HepG2 (cell line): ENCODE data around the gene PRMT5. TPM values are rescaled to one million over a fixed set of nuclear protein-coding genes. Genes with fewer than 3 reads are reported as not detected.

Experiments
- NCOA1 ChIP-seq: sonication (generic); formaldehyde crosslinking; IDR thresholded peaks from 2 replicates; pipeline ENCODE4 v1.9.0; 2021; ENCODE audit warnings: missing genetic modification reagents
- PITX1 ChIP-seq: sonication (generic); formaldehyde crosslinking; IDR thresholded peaks from 2 replicates; pipeline ENCODE4 v1.5.1; 2020; ENCODE audit warnings: mild to moderate bottlenecking, missing genetic modification reagents
- RBM39 ChIP-seq: fragments of 200-400 bp; formaldehyde crosslinking; IDR thresholded peaks from one replicate; pipeline ENCODE4 v1.6.1; 2018; ENCODE audit warnings: antibody characterized with exemption, mild to moderate bottlenecking, low read depth, low read length; ENCODE audit not compliant: poor library complexity, severe bottlenecking
- SOX5 ChIP-seq: IDR thresholded peaks from 2 replicates; pipeline ENCODE4 v1.6.1; 2016; ENCODE audit warnings: borderline replicate concordance
- ZMYM2 ChIP-seq: sonication (generic); formaldehyde crosslinking; IDR thresholded peaks from 2 replicates; pipeline ENCODE4 v1.8.0; 2022; ENCODE audit warnings: mild to moderate bottlenecking, missing genetic modification reagents
- ZNF292 ChIP-seq: sonication (generic); formaldehyde crosslinking; IDR thresholded peaks from 2 replicates; pipeline ENCODE4 v1.8.1; 2022; ENCODE audit warnings: mild to moderate bottlenecking, low read depth, missing genetic modification reagents, borderline replicate concordance
- ZNF329 ChIP-seq: sonication (generic); formaldehyde crosslinking; IDR thresholded peaks from 2 replicates; pipeline ENCODE4 v1.9.0; 2021; ENCODE audit warnings: low read depth, mild to moderate bottlenecking, missing genetic modification reagents
- ZNF431 ChIP-seq: sonication (generic); formaldehyde crosslinking; IDR thresholded peaks from 2 replicates; pipeline ENCODE4 v1.9.0; 2022; ENCODE audit warnings: missing genetic modification reagents, low read depth, mild to moderate bottlenecking, borderline replicate concordance
- ZNF484 ChIP-seq: sonication (generic); formaldehyde crosslinking; IDR thresholded peaks from 2 replicates; pipeline ENCODE4 v1.5.1; 2020; ENCODE audit warnings: mild to moderate bottlenecking, low read depth, missing genetic modification reagents, borderline replicate concordance
- ZNF747 ChIP-seq: sonication (generic); formaldehyde crosslinking; IDR thresholded peaks from 2 replicates; pipeline ENCODE4 v1.8.1; 2023; ENCODE audit warnings: missing genetic modification reagents, mild to moderate bottlenecking, borderline replicate concordance
- polyA plus RNA-seq, 8 experiments: library from polyadenylated mRNA; depleted of rRNA in 3 of 8; stranded (reverse) in 7 of 8; unstranded in 1 of 8; fragments of >200 nt; fragmentation: Illumina TruSeq in 4 of 8; extraction: Trizol in 4 of 8; gene quantifications; 2 replicates each; pipeline versions ENCODE4 v1.2.1 to v1.2.3, GENCODE V29; 2011 to 2016; ENCODE audit warnings: low read depth in 4 of 8, missing spikeins in 1 of 8, mixed read lengths in 1 of 8; ENCODE audit not compliant: insufficient read depth in 1 of 8
- total RNA-seq, 5 experiments: library from RNA; depleted of rRNA; stranded (reverse); fragments of >200 nt; fragmentation: Illumina TruSeq; extraction: Trizol; gene quantifications; 2 replicates each; pipeline ENCODE4 v1.2.3, GENCODE V29; 2016; ENCODE audit warnings: low read depth in 1 of 5
- TF ChIP-seq, protein P1 (sequence below): sonication (generic); formaldehyde crosslinking; IDR thresholded peaks from one replicate; pipeline ENCODE4 v1.5.1; 2020; ENCODE audit warnings: mild to moderate bottlenecking, missing genetic modification reagents; ENCODE audit errors: not compliant biosample characterization
- TF ChIP-seq, protein P2 (sequence below): sonication (generic); formaldehyde crosslinking; IDR thresholded peaks from 2 replicates; pipeline ENCODE4 v1.5.1; 2020; ENCODE audit warnings: missing genetic modification reagents, mild to moderate bottlenecking, borderline replicate concordance
- TF ChIP-seq, protein P3 (sequence below): sonication (generic); formaldehyde crosslinking; IDR thresholded peaks from 2 replicates; pipeline ENCODE4 v1.8.1; 2022; ENCODE audit warnings: low read depth, mild to moderate bottlenecking, missing genetic modification reagents

Gene PRMT5
- total and polyA plus RNA-seq, 2 of the 13 experiments (the other 11 are each of a cell fraction or from before 2014, with no cell fraction given) = 210 to 354 TPM

DNA sequence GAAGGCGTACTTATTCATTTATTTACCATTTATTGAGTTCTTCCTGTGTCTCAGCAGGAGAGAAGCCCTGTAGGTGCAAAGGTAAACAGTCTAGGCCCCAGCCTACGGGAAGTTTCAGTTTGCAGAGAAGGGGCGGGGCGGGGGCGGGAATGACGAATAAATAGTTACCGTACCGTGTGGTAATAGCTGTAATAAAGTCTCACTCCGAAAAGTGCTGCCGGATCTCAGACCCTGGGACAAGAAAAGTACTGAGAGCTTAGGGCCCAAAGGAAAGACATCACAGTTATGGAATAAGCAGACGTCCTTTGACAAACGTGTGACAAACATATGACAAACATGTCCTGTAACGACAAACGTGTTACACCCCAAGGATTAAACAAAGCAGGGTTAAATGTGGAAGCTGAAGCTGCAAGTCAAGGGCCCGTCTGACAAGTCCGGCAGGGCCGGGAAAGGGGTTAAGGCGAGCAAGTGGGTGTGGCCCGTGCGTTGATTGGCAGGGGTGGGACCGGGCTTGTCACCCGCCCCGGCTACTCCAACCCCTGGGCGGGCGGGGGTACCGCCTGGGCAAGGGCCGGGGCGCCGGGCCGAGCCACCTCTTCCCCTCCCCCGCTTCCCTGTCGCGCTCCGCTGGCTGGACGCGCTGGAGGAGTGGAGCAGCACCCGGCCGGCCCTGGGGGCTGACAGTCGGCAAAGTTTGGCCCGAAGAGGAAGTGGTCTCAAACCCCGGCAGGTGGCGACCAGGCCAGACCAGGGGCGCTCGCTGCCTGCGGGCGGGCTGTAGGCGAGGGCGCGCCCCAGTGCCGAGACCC is 57.7 kb downstream of the PRMT5 start, which contains the start of gene LRP10 (continued):
- TF ChIP-seq, protein P1, sequence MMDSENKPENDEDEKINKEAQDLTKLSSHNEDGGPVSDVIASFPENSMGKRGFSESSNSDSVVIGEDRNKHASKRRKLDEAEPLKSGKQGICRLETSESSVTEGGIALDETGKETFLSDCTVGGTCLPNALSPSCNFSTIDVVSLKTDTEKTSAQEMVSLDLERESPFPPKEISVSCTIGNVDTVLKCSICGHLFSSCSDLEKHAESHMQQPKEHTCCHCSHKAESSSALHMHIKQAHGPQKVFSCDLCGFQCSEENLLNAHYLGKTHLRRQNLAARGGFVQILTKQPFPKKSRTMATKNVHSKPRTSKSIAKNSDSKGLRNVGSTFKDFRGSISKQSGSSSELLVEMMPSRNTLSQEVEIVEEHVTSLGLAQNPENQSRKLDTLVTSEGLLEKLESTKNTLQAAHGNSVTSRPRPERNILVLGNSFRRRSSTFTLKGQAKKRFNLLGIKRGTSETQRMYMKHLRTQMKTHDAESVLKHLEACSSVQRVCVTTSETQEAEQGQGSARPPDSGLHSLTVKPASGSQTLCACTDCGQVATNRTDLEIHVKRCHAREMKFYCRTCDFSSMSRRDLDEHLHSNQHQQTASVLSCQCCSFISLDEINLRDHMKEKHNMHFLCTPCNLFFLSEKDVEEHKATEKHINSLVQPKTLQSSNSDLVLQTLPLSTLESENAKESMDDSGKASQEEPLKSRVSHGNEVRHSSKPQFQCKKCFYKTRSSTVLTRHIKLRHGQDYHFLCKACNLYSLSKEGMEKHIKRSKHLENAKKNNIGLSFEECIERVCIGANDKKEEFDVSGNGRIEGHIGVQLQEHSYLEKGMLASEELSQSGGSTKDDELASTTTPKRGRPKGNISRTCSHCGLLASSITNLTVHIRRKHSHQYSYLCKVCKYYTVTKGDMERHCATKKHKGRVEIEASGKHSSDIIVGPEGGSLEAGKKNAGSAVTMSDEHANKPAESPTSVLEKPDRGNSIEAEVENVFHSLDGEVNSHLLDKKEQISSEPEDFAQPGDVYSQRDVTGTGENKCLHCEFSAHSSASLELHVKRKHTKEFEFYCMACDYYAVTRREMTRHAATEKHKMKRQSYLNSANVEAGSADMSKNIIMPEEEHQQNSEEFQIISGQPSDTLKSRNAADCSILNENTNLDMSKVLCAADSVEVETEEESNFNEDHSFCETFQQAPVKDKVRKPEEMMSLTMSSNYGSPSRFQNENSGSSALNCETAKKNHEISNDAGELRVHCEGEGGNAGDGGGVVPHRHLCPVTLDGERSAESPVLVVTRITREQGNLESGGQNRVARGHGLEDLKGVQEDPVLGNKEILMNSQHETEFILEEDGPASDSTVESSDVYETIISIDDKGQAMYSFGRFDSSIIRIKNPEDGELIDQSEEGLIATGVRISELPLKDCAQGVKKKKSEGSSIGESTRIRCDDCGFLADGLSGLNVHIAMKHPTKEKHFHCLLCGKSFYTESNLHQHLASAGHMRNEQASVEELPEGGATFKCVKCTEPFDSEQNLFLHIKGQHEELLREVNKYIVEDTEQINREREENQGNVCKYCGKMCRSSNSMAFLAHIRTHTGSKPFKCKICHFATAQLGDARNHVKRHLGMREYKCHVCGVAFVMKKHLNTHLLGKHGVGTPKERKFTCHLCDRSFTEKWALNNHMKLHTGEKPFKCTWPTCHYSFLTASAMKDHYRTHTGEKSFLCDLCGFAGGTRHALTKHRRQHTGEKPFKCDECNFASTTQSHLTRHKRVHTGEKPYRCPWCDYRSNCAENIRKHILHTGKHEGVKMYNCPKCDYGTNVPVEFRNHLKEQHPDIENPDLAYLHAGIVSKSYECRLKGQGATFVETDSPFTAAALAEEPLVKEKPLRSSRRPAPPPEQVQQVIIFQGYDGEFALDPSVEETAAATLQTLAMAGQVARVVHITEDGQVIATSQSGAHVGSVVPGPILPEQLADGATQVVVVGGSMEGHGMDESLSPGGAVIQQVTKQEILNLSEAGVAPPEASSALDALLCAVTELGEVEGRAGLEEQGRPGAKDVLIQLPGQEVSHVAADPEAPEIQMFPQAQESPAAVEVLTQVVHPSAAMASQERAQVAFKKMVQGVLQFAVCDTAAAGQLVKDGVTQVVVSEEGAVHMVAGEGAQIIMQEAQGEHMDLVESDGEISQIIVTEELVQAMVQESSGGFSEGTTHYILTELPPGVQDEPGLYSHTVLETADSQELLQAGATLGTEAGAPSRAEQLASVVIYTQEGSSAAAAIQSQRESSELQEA (CRISPR knock-in tag) = peak; percentile 99
- TF ChIP-seq, protein P2, sequence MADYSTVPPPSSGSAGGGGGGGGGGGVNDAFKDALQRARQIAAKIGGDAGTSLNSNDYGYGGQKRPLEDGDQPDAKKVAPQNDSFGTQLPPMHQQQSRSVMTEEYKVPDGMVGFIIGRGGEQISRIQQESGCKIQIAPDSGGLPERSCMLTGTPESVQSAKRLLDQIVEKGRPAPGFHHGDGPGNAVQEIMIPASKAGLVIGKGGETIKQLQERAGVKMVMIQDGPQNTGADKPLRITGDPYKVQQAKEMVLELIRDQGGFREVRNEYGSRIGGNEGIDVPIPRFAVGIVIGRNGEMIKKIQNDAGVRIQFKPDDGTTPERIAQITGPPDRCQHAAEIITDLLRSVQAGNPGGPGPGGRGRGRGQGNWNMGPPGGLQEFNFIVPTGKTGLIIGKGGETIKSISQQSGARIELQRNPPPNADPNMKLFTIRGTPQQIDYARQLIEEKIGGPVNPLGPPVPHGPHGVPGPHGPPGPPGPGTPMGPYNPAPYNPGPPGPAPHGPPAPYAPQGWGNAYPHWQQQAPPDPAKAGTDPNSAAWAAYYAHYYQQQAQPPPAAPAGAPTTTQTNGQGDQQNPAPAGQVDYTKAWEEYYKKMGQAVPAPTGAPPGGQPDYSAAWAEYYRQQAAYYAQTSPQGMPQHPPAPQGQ (CRISPR knock-in tag) = peak; percentile 97; the same call in 1 of the 2 replicates
- peak; percentile 98 for TF ChIP-seq RBM39
- TF ChIP-seq, protein P3, sequence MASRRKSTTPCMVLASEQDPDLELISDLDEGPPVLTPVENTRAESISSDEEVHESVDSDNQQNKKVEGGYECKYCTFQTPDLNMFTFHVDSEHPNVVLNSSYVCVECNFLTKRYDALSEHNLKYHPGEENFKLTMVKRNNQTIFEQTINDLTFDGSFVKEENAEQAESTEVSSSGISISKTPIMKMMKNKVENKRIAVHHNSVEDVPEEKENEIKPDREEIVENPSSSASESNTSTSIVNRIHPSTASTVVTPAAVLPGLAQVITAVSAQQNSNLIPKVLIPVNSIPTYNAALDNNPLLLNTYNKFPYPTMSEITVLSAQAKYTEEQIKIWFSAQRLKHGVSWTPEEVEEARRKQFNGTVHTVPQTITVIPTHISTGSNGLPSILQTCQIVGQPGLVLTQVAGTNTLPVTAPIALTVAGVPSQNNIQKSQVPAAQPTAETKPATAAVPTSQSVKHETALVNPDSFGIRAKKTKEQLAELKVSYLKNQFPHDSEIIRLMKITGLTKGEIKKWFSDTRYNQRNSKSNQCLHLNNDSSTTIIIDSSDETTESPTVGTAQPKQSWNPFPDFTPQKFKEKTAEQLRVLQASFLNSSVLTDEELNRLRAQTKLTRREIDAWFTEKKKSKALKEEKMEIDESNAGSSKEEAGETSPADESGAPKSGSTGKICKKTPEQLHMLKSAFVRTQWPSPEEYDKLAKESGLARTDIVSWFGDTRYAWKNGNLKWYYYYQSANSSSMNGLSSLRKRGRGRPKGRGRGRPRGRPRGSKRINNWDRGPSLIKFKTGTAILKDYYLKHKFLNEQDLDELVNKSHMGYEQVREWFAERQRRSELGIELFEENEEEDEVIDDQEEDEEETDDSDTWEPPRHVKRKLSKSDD (CRISPR knock-in tag) = peak; percentile 73
- peak; percentile 84 for TF ChIP-seq ZNF747 (CRISPR knock-in tag)
- TF ChIP-seq NCOA1 (CRISPR knock-in tag) = peak; percentile 96
- peak; percentile 93 for TF ChIP-seq PITX1 (CRISPR knock-in tag)
- 0 out of 2 replicates have a peak, but pooled peaks have one; percentile 76 for TF ChIP-seq ZNF484 (CRISPR knock-in tag)
- TF ChIP-seq ZMYM2 (CRISPR knock-in tag) = no peak; the same call in 1 of the 2 replicates
- TF ChIP-seq ZNF329 (CRISPR knock-in tag) = peak; percentile 86
- TF ChIP-seq SOX5 (CRISPR knock-in tag) = peak; percentile 26
- peak; percentile 96 for TF ChIP-seq ZNF431 (CRISPR knock-in tag)
- peak; percentile 79 for TF ChIP-seq ZNF292 (CRISPR knock-in tag)
